HEK293T (cell line): ENCODE measurements around the gene FMNL1.

Source experiments
- FOXM1 ChIP-seq: fragments of 450-650 bp; IDR thresholded peaks from 2 replicates; pipeline ENCODE4 v1.6.1; 2017; ENCODE audit warnings: mild to moderate bottlenecking, borderline replicate concordance
- LEF1 ChIP-seq: fragments of 450-650 bp; IDR thresholded peaks from 2 replicates; pipeline ENCODE4 v1.6.1; 2017; ENCODE audit warnings: mild to moderate bottlenecking, borderline replicate concordance
- SP1 ChIP-seq: fragments of 450-650 bp; IDR thresholded peaks from 2 replicates; pipeline ENCODE4 v1.6.1; 2017
- SUZ12 ChIP-seq: fragments of 450-650 bp; IDR thresholded peaks from 2 replicates; pipeline ENCODE4 v1.6.1; 2016; ENCODE audit warnings: mild to moderate bottlenecking
- ZNF384 ChIP-seq: fragments of 450-650 bp; IDR thresholded peaks from 2 replicates; pipeline ENCODE4 v1.6.1; 2016

DNA sequence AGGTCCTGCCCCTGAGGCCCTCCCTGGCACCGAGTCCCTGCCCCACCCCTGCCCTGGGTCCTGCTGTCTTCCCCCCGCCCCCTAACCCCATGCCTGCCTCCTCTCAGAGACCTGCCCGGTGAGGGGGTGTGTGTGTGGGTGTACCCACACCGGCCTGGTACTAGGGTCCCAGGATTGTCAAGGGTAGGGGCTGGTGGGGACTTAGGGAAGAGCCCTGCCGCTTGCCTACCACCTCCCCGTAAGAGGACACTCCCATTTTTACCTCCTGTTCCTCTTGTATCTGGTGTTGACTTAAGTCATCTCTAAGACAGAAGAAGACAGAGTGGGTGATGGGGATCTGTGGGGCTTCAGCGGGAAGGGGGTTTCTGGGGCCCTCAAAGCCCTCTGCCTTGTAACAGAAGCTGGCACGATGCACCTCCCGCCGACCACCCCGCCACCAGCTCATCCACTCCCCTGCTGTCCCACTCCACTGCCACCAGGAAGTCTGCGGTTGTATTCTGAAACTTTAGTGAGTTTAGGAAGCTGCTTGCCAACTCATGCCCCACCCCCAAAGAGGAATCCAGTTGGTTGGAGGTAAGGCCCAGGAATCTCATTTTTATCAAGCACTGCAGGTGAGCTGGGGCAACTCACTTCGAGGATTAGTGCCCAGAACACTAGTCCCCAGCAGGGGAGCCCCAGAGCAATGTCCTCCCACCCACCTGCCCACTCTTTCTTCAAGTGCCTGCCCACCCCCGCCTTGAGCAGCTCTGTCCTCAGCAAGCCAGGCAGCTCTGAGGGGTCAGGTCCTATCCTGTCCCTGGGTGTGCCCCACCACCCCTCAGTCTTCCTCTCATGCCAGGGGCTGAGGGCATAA lies 34.7 kb downstream of the FMNL1 start:
- TF ChIP-seq ZNF384 (no peak), LEF1 (no peak), FOXM1 (no peak), SUZ12 (no peak), SP1 (no peak)
